ENCODE results near the gene PNMA8B. TPM values are rescaled to one million over a fixed set of nuclear protein-coding genes. Genes with fewer than 3 reads are reported as not detected.

Gene PNMA8B
- total RNA-seq, 4 donors from 2014 or later = 1.5 to 3.3 (median 1.6) TPM

- intact Hi-C loops (cut with DNase I) = no loop called here
- DNase-seq (ENCODE audit: extremely low spot score) = no peak
- H3K4me1 ChIP-seq = peaks cover 0 to 4% (median 1%) of the 10 kb centered on the region in 4 donors
- H3K4me3 ChIP-seq = no peak overlapping the region
- no peaks in the 10 kb centered on the region for H3K36me3 ChIP-seq
- no peaks in the 10 kb centered on the region for H3K27me3 ChIP-seq
- no peak for TF ChIP-seq EP300 (IDR thresholded peaks at IDR 0.05)
- no peak for TF ChIP-seq POLR2A (IDR thresholded peaks at IDR 0.05; ENCODE audit: low read depth)
- TF ChIP-seq POLR2AphosphoS5 (IDR thresholded peaks at IDR 0.05) = no peak
- TF ChIP-seq CTCF (IDR thresholded peaks at IDR 0.05) = no peak
- no peak overlapping the region for H3K27ac ChIP-seq (replicated peaks in 1 of 4)
- H3K9me3 ChIP-seq = no peaks in the 10 kb centered on the region
- 85% methylated on average over 7 of the region's 7 CpGs for WGBS
Measured at GRCh38 chr19:46463516-46463915, 32.2 kb downstream of the PNMA8B start.

- H3K4me3 ChIP-seq = no peak overlapping the region
- no peak for TF ChIP-seq CTCF (IDR thresholded peaks at IDR 0.05)
- H3K4me1 ChIP-seq = peaks cover 0 to 4% (median 4%) of the 10 kb centered on the region in 4 donors
- H3K27me3 ChIP-seq = no peaks in the 10 kb centered on the region
- no peaks in the 10 kb centered on the region for H3K9me3 ChIP-seq
- no peak for DNase-seq (ENCODE audit: extremely low spot score)
- no peak overlapping the region for H3K27ac ChIP-seq (replicated peaks in 1 of 4)
- 94% methylated on average over 2 of the region's 2 CpGs for WGBS
- intact Hi-C loops (cut with DNase I) = no loop called here
- no peaks in the 10 kb centered on the region for H3K36me3 ChIP-seq
Measured at GRCh38 chr19:46461537-46461936, 34.1 kb downstream of the PNMA8B start.

DNA sequence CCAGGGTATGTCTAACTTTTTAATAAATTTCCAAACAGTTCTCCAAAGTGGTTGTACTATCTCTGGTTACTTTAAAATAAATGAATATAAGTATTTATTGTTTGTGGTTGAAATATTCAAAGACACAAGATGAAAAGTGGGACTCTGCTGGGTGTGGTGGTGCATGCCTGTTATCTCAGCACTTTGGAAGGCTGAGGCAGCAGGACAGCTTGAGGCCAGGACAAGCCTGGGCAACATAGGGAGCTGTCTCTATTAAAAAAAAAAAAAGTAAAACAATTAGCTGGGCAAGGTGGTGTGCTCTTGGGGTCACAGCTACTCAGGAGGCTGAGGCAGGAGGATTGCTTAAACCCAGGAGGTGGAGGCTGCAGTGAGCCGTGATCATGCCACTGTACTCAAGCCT is 34.7 kb downstream of the PNMA8B start:
- TF ChIP-seq EP300 (IDR thresholded peaks at IDR 0.05) = no peak
- TF ChIP-seq POLR2AphosphoS5 (IDR thresholded peaks at IDR 0.05) = no peak
- no peak for TF ChIP-seq CTCF (IDR thresholded peaks at IDR 0.05)
- TF ChIP-seq POLR2A (IDR thresholded peaks at IDR 0.05; ENCODE audit: low read depth) = no peak
- no peaks in the 10 kb centered on the region for H3K27me3 ChIP-seq
- H3K9me3 ChIP-seq = no peaks in the 10 kb centered on the region
- H3K27ac ChIP-seq (replicated peaks in 1 of 4) = no peak overlapping the region
- intact Hi-C loops (cut with DNase I) = no loop called here
- DNase-seq (ENCODE audit: extremely low spot score) = no peak
- H3K36me3 ChIP-seq = no peaks in the 10 kb centered on the region
- H3K4me3 ChIP-seq = no peak overlapping the region
- 100% methylated on average over 1 of the region's 1 CpG for WGBS
- H3K4me1 ChIP-seq = peaks cover 0 to 8% (median 6%) of the 10 kb centered on the region in 4 donors

DNA sequence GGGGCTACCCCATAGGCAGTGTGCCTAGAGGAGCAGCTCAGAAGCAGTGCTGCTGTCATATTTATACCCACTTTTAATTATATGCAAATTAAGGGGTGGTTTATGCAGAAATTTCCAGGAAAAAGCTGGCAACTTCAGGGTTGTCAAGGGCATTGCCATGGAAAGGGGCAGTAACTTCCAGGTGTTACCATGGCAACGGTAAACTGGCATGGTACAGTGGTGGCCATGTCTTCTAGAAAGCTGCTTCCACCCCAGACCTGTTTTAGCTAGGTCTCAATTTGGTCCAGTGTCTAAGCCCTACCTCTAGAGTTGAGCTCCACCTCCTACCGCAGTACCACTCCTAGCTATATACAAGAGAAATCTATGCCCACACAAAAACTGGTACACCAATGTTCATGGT is 35.6 kb downstream of the PNMA8B start:
- no peak for TF ChIP-seq POLR2AphosphoS5 (IDR thresholded peaks at IDR 0.05)
- no peak for TF ChIP-seq POLR2A (IDR thresholded peaks at IDR 0.05; ENCODE audit: low read depth)
- TF ChIP-seq EP300 (IDR thresholded peaks at IDR 0.05) = no peak
- no peak for TF ChIP-seq CTCF (IDR thresholded peaks at IDR 0.05)
- Histone ChIP-seq H3K4me1 (peaks cover 0 to 8% (median 6%) of the 10 kb centered on the region in 4 donors), H3K27me3 (no peaks in the 10 kb centered on the region), H3K4me3 (no peak overlapping the region), H3K36me3 (no peaks in the 10 kb centered on the region), H3K9me3 (no peaks in the 10 kb centered on the region), H3K27ac (replicated peaks in 1 of 4) (no peak overlapping the region)
- intact Hi-C loops (cut with DNase I) = no loop called here
- no peak for DNase-seq (ENCODE audit: extremely low spot score)
- 100% methylated on average over 1 of the region's 2 CpGs for WGBS

GRCh38 chr19:46456930-46457329 is 38.7 kb downstream of the PNMA8B start:
- WGBS = 96% methylated on average over 5 of the region's 5 CpGs

More at GRCh38 chr19:46456930-46457329, 38.7 kb downstream of the PNMA8B start:
- TF ChIP-seq POLR2AphosphoS5 (IDR thresholded peaks at IDR 0.05) (no peak), POLR2A (IDR thresholded peaks at IDR 0.05; ENCODE audit: low read depth) (no peak), CTCF (IDR thresholded peaks at IDR 0.05) (no peak), EP300 (IDR thresholded peaks at IDR 0.05) (no peak)
- Histone ChIP-seq H3K36me3 (no peaks in the 10 kb centered on the region), H3K9me3 (no peaks in the 10 kb centered on the region), H3K4me1 (peaks cover 0 to 8% (median 6%) of the 10 kb centered on the region in 4 donors), H3K27me3 (no peaks in the 10 kb centered on the region), H3K4me3 (no peak overlapping the region), H3K27ac (replicated peaks in 1 of 4) (no peak overlapping the region)
- no peak for DNase-seq (ENCODE audit: extremely low spot score)
- intact Hi-C loops (cut with DNase I) = no loop called here

Data from esophagus muscularis mucosa (tissue), 4 donors.